Myometrial cell (primary cell): ENCODE results near the gene SHPK. TPM values are rescaled to one million over a fixed set of nuclear protein-coding genes. Genes with fewer than 3 reads are reported as not detected.

Experiments used
- total RNA-seq: library from RNA; depleted of rRNA; stranded (reverse); fragments of >200 nt; gene quantifications from 2 replicates; pipeline ENCODE4 v1.2.3, GENCODE V29; 2015

SHPK gene, protein sequence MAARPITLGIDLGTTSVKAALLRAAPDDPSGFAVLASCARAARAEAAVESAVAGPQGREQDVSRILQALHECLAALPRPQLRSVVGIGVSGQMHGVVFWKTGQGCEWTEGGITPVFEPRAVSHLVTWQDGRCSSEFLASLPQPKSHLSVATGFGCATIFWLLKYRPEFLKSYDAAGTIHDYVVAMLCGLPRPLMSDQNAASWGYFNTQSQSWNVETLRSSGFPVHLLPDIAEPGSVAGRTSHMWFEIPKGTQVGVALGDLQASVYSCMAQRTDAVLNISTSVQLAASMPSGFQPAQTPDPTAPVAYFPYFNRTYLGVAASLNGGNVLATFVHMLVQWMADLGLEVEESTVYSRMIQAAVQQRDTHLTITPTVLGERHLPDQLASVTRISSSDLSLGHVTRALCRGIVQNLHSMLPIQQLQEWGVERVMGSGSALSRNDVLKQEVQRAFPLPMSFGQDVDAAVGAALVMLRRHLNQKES
- 12.8 and 13.0 TPM in 2 replicates for total RNA-seq

DNA sequence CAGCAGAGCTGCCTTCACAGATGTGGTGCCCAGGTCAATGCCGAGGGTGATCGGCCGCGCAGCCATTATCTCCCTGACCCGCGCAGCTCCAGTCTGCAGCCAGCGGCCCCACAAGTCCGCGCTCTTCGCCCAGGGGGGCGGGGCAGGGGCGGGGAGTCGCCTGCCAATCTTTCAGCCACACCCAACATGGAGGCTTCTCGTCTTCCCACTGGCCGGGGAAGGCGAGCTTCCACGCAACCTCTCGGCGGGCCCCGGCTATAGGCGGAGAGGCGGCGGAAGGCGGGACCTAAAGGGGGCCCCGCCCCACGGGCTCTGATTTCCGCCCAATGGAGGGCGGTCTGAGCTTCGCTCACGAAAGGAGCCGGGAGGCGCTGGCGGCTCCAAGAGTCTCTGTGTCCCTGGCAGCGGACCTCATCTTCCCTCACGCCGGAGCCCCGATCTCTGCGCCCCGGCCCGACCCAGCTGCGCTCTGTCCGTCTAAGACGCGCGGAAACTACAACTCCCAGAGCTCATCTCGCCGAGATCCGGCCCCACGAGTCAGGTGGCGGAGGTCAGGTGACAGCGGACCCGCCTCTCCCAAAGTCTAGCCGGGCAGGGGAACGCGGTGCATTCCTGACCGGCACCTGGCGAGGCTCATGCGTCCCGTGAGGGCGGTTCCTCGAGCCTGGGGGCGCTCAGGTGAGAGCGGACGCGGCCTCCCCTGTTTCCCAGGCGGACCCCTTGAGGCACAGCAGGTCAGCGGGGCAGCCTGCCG lies at the start of gene SHPK, which contains the start of gene CTNS:
Gene SHPK, minus strand, starts transcription at position 97 of the 754 bp plus-strand sequence. Its CDS starts 31 bp downstream, at position 66.
Gene CTNS, plus strand, starts transcription at position 607 of the 754 bp plus-strand sequence. CDS start 3,447 bp downstream, outside the sequence.

DNA sequence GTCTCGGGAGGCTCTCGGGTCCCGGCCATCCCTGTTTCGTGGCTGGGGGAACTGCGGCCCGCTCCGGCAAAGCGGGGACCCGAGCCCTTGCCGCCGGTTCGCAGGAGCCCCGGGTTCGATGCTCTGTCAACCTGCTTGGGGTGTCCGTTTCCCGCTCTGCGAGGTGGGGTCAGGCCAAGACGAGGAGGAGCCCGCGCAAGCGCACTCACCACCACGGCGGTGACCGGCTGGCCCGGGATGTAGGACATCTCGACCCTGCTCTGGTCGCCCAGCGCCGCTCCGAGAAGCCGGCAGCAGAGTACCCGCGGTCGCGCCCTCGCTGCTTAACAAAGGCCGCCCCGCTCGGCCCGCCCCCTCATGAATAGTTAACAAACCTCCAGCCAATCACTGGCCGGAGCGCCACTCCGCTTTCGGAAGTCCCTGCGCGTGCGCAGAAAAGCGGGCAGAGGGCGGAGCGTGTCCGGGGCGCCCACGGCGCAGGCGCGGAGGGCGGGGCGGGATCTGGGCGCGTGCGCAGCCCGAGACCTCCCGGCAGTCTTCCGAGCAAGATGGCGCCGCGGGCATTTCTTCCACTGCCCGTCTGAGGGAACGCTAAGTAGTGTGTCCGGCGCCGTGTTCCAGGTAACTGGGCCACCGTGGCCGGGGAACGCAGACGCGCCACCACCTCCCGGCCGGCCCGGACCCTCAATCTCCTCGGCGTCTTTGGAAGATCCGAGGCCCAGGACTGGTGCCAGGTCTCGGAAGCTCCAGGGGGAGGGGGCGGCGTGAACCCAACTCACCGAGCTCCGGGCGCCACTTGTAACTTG lies 32.4 kb upstream of the SHPK start, which contains the start of the genes EMC6 and TAX1BP3:
Gene EMC6, plus strand, starts transcription at position 534 of the 806 bp plus-strand sequence. CDS start 335 bp downstream, outside the sequence.
Gene TAX1BP3, minus strand, starts transcription at position 300 of the 806 bp plus-strand sequence. Its CDS starts 52 bp downstream, at position 248.

Other genes starting within 250 kb of the SHPK start
- gene OR3A2, start 249.9 kb downstream of the SHPK start, total RNA-seq: not detected in 2 replicates
- gene OR1E1, start 237.8 kb downstream of the SHPK start, total RNA-seq: not detected in 2 replicates
- gene OR3A3, start 224.9 kb downstream of the SHPK start, total RNA-seq: not detected in 2 replicates
- not detected in 2 replicates for gene OR1E2, start 202.4 kb downstream of the SHPK start, total RNA-seq
- 0.71 TPM in 1 of 2 replicates, not detected in the other for gene SPATA22, start 164.4 kb downstream of the SHPK start, total RNA-seq
- gene ASPA, start 160.3 kb downstream of the SHPK start, total RNA-seq: 1.2 and 1.6 TPM in 2 replicates
- gene TRPV3, start 78.4 kb downstream of the SHPK start, total RNA-seq: 0.53 and 6.6 TPM in 2 replicates
- 0.58 and 1.2 TPM in 2 replicates for gene TRPV1, start 26.8 kb downstream of the SHPK start, total RNA-seq
- 20.0 and 23.9 TPM in 2 replicates for gene CTNS, start 510 bp upstream of the SHPK start, total RNA-seq
- gene TAX1BP3, start 32.3 kb upstream of the SHPK start, total RNA-seq: 324 and 363 TPM in 2 replicates
- gene EMC6, start 32.6 kb upstream of the SHPK start, total RNA-seq: 15.1 and 24.8 TPM in 2 replicates
- gene P2RX5, start 59.9 kb upstream of the SHPK start, total RNA-seq: 7.8 and 11.7 TPM in 2 replicates
- gene HASPIN, start 87.7 kb upstream of the SHPK start, total RNA-seq: 4.1 and 5.8 TPM in 2 replicates
- gene ITGAE, start 164.9 kb upstream of the SHPK start, total RNA-seq: 27.4 and 33.3 TPM in 2 replicates
- 14.1 and 21.8 TPM in 2 replicates for gene NCBP3, start 210.0 kb upstream of the SHPK start, total RNA-seq